ENCODE data around the gene SERGEF.

- TF ChIP-seq CTCF (IDR thresholded peaks at IDR 0.05) (no peak), POLR2A (IDR thresholded peaks at IDR 0.05) (no peak)
These were observed 232.8 kb downstream of the SERGEF start for GRCh38 chr11:17779861-17780594.

All from heart left ventricle (tissue), 13 donors.